CD4-positive, alpha-beta T cell (primary cell): Measurements from ENCODE around the gene UBALD1. TPM values are rescaled to one million over a fixed set of nuclear protein-coding genes. Genes with fewer than 3 reads are reported as not detected.

Experiments
- ATAC-seq: fragments of 200-7000 bp; cut with Tn5 transposase; one replicate; pipeline ENCODE4 v1.10.0; 2022; ENCODE audit warnings: mild to moderate bottlenecking; ENCODE audit not compliant: poor library complexity
- CTCF ChIA-PET: fragments of 350-600 bp; sonication (Branson Sonifier 250); formaldehyde crosslinking; loops from one replicate; lab custom pipeline; 2021; ENCODE audit warnings: antibody characterized with exemption, inconsistent platforms; lab: Charles Lee
- POLR2A ChIA-PET: fragments of 350-600 bp; sonication (Branson Sonifier 250); formaldehyde crosslinking; loops from one replicate; lab custom pipeline; 2021; ENCODE audit warnings: antibody characterized with exemption, inconsistent platforms; lab: Charles Lee
- DNase-seq, 14 experiments: peaks; one replicate each; pipeline ENCODE4 v3.0.0-alpha.2; 2013 to 2020; ENCODE audit warnings: mixed read lengths in 2 of 14
- H3K27ac ChIP-seq, 2 donors: one replicate each; pipeline versions ENCODE4 v1.5.1 to v1.7.0; 2013; ENCODE audit warnings: low read length in 2 of 2, low read depth in 1 of 2, mild to moderate bottlenecking in 1 of 2
- H3K27me3 ChIP-seq, 2 experiments: 1 replicate in 1 of 2; 2 replicates in 1 of 2; pipeline versions ENCODE4 v1.6.1 to v1.7.0; 2013; ENCODE audit warnings: low read length in 2 of 2, control low read depth in 1 of 2, mild to moderate bottlenecking in 1 of 2, moderate library complexity in 1 of 2; ENCODE audit not compliant: insufficient read depth in 2 of 2, control insufficient read depth in 1 of 2
- H3K36me3 ChIP-seq: one replicate; pipeline ENCODE4 v1.6.1; 2013; ENCODE audit warnings: low read length, control low read depth; ENCODE audit not compliant: insufficient read depth
- H3K4me1 ChIP-seq: one replicate; pipeline ENCODE4 v1.6.1; 2013; ENCODE audit warnings: low read length, control low read depth; ENCODE audit not compliant: insufficient read depth
- H3K4me3 ChIP-seq: one replicate; pipeline ENCODE4 v1.5.1; 2013; ENCODE audit warnings: mild to moderate bottlenecking, low read length, moderate library complexity
- H3K9me3 ChIP-seq, 2 experiments: 1 replicate in 1 of 2; 2 replicates in 1 of 2; pipeline versions ENCODE4 v1.6.1 to v1.7.0; 2013; ENCODE audit warnings: low read length in 2 of 2, mild to moderate bottlenecking in 2 of 2, control low read depth in 1 of 2, moderate library complexity in 1 of 2; ENCODE audit not compliant: control insufficient read depth in 1 of 2, insufficient read depth in 1 of 2
- H3K27ac Mint-ChIP-seq: one replicate; pipeline ENCODE4 v1.8.0; 2020; ENCODE audit warnings: mixed read lengths
- H3K27me3 Mint-ChIP-seq: one replicate; pipeline ENCODE4 v1.8.0; 2021; ENCODE audit warnings: mixed read lengths
- H3K36me3 Mint-ChIP-seq: one replicate; pipeline ENCODE4 v1.8.0; 2021; ENCODE audit warnings: low read depth, mixed read lengths
- H3K4me1 Mint-ChIP-seq: one replicate; pipeline ENCODE4 v1.8.0; 2021; ENCODE audit warnings: low read depth, mixed read lengths
- H3K4me3 Mint-ChIP-seq: one replicate; pipeline ENCODE4 v1.8.0; 2020; ENCODE audit warnings: mild to moderate bottlenecking, mixed read lengths
- H3K9me3 Mint-ChIP-seq: one replicate; pipeline ENCODE4 v1.8.0; 2020; ENCODE audit warnings: mixed read lengths
- intact Hi-C, 2 experiments: fragments of 100-400 bp; cut with DNase I in 1 of 2; cut with micrococcal nuclease in 1 of 2; formaldehyde crosslinking; loops; one replicate each; pipeline versions ENCODE4 v1.15.1 to v1.9.0; 2023 to 2025; cut with DNase I, micrococcal nuclease
- total RNA-seq, 174 experiments: library from RNA in 2 of 174; stranded (reverse) in 2 of 174; gene quantifications; one replicate each; pipeline ENCODE4 v1.2.3 and lab custom pipeline; 2021 to 2026
- TF ChIP-seq, protein P1 (sequence below): fragments of 200-600 bp; IDR thresholded peaks from one replicate; pipeline ENCODE4 v1.8.0; 2022; ENCODE audit warnings: antibody characterized with exemption, mild to moderate bottlenecking

The UBALD1 gene
- total RNA-seq, 2 experiments from 2014 or later, result 17.5 to 19.3 TPM

DNA sequence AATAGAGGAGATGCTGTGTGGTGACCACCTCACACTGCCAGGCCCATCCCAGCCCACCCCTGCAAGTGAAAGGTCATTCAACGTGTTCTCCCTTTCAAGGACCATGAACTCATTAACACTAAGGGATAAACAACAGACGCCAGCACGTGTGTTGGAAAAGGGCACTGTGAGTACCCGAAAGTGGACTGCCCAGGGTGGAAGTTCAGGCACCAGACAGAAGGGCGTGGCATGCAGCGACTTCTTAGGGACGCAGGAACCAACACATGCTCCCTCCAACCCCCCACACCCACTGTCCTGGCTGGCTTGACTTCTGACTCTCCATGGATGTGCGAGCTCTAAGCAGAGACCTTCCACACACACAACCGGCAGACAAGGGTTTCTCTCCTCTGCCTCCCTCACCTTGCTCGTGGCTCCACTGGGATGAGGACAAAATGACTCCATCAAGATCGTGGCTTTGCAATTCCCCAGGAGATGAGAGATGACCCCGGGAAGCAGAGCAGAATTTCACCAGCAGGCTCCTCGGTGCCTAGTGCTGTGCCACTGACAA, 11.0 kb downstream of the UBALD1 start:
- TF ChIP-seq, protein P1, sequence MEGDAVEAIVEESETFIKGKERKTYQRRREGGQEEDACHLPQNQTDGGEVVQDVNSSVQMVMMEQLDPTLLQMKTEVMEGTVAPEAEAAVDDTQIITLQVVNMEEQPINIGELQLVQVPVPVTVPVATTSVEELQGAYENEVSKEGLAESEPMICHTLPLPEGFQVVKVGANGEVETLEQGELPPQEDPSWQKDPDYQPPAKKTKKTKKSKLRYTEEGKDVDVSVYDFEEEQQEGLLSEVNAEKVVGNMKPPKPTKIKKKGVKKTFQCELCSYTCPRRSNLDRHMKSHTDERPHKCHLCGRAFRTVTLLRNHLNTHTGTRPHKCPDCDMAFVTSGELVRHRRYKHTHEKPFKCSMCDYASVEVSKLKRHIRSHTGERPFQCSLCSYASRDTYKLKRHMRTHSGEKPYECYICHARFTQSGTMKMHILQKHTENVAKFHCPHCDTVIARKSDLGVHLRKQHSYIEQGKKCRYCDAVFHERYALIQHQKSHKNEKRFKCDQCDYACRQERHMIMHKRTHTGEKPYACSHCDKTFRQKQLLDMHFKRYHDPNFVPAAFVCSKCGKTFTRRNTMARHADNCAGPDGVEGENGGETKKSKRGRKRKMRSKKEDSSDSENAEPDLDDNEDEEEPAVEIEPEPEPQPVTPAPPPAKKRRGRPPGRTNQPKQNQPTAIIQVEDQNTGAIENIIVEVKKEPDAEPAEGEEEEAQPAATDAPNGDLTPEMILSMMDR, result no peak
- peaks cover 0 to 4% of the 10 kb centered on the region in 2 experiments for H3K9me3 ChIP-seq
- no peaks in the 10 kb centered on the region for H3K4me1 Mint-ChIP-seq
- H3K4me1 ChIP-seq, result no peaks in the 10 kb centered on the region
- no peak overlapping the region for H3K27ac Mint-ChIP-seq
- POLR2A ChIA-PET, result no interaction called here
- H3K9me3 Mint-ChIP-seq, result no peaks in the 10 kb centered on the region
- H3K27me3 ChIP-seq, result no peaks in the 10 kb centered on the region
- peaks cover 3% of the 10 kb centered on the region for H3K36me3 ChIP-seq
- no peak overlapping the region for H3K27ac ChIP-seq
- no peak overlapping the region for H3K4me3 ChIP-seq
- ATAC-seq (no peak), DNase-seq (no peak)
- no peaks in the 10 kb centered on the region for H3K27me3 Mint-ChIP-seq
- intact Hi-C loops, result no loop called here
- no peak overlapping the region for H3K4me3 Mint-ChIP-seq
- CTCF ChIA-PET, result no interaction called here
- H3K36me3 Mint-ChIP-seq, result peaks cover 6% of the 10 kb centered on the region

DNA sequence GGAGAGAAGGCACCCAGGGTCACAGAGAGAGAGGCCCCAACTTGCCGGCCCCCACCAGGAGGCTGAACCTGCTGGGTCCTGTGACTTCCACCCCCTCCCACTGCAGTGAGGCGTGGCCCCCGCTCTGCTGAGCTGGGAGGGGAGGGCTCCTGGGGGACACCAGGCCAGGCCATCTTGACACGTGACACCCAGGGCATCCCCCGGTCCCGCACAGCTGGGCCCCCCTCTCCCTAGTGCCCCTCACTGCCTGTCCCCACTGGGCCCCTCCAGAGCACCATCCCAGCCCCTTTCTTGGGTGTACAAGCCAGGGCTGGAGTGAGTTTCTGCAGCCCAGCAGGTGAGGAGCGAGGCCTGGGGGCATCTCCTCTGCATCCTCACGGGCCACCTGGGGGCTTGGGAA, 12.4 kb downstream of the UBALD1 start:
- H3K4me3 Mint-ChIP-seq, result no peak overlapping the region
- no peaks in the 10 kb centered on the region for H3K9me3 ChIP-seq
- no peaks in the 10 kb centered on the region for H3K4me1 ChIP-seq
- ChIA-PET POLR2A (no interaction called here), CTCF (no interaction called here)
- intact Hi-C loops, result no loop called here
- ATAC-seq (no peak), DNase-seq (no peak)
- H3K27me3 ChIP-seq, result no peaks in the 10 kb centered on the region
- no peaks in the 10 kb centered on the region for H3K4me1 Mint-ChIP-seq
- no peaks in the 10 kb centered on the region for H3K36me3 ChIP-seq
- no peaks in the 10 kb centered on the region for H3K9me3 Mint-ChIP-seq
- TF ChIP-seq, protein P1, result no peak
- no peak overlapping the region for H3K27ac ChIP-seq
- H3K4me3 ChIP-seq, result no peak overlapping the region
- no peaks in the 10 kb centered on the region for H3K36me3 Mint-ChIP-seq
- H3K27ac Mint-ChIP-seq, result no peak overlapping the region
- no peaks in the 10 kb centered on the region for H3K27me3 Mint-ChIP-seq

DNA sequence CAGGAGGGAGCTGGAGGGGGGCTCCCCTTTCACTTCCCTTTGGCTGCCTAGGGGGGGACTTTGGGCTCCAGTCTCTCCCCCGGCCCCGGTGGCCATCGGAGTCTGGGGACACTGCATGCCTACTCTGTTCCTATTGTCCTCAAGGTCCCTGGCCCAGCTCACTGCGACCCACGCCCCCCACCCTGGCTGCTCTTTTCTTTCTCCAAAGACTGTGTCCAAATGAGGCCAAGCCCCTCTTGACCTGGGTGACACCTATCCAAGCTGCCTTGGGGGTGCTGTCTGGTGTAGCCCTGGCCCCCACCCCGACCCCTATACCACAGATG, 12.9 kb downstream of the UBALD1 start:
- intact Hi-C loops, result no loop called here
- Histone ChIP-seq H3K9me3 (no peaks in the 10 kb centered on the region), H3K36me3 (no peaks in the 10 kb centered on the region), H3K4me1 (no peaks in the 10 kb centered on the region), H3K27ac (no peak overlapping the region), H3K4me3 (no peak overlapping the region), H3K27me3 (no peaks in the 10 kb centered on the region)
- no peaks in the 10 kb centered on the region for H3K4me1 Mint-ChIP-seq
- POLR2A ChIA-PET, result no interaction called here
- CTCF ChIA-PET, result no interaction called here
- no peaks in the 10 kb centered on the region for H3K36me3 Mint-ChIP-seq
- H3K27ac Mint-ChIP-seq, result no peak overlapping the region
- TF ChIP-seq, protein P1, result no peak
- H3K4me3 Mint-ChIP-seq, result no peak overlapping the region
- no peaks in the 10 kb centered on the region for H3K9me3 Mint-ChIP-seq
- DNase-seq (no peak), ATAC-seq (no peak)
- H3K27me3 Mint-ChIP-seq, result no peaks in the 10 kb centered on the region
